HG02610 (cell line): Measurements from ENCODE around the gene IGSF21.

ENCODE experiments used
- ATAC-seq: cut with Tn5 transposase; IDR thresholded peaks from one replicate; pipeline ENCODE4 v1.9.1; 2021; ENCODE audit warnings: mild to moderate bottlenecking, moderate library complexity; ENCODE audit not compliant: unreplicated experiment

The IGSF21 gene

DNA sequence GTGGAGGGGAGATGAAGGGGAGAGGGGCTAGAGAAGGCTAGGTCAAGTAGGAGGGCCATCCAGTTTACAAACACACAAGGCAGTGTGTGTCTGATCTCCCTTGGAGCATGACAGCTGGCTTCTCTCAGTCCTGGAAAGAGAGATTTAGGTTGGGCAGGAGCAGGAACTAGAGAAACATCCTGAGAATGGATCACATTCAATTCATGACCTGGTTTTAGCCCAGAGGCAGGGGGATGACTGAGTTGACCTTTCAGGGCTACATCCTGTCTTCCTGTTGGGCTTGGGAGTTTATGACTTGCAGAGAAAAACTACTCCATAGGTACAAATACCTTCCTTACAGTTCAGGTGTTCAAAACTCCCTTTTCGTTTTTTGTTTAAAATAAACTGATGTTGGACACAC, 97.0 kb downstream of the IGSF21 start:
- no peak for ATAC-seq

DNA sequence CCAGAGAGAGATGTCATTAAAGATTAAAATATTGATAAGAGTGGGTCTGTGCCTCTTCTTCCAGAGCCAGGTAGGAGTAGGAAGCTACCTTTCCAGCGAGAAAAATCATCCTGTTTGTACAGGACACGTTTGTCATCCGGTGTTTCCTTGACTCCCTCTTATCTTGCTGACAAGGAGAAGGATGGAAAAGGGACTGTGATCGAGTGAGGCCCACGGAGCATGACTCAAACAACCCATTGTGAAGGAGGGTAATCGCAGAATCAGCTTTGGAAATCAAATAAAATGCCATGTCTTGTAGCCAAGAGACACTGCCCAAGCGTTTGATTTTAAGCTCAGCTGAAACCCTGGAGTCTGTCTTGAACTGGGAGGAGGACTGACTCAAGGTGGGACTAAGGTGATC, 97.7 kb downstream of the IGSF21 start:
- no peak for ATAC-seq

DNA sequence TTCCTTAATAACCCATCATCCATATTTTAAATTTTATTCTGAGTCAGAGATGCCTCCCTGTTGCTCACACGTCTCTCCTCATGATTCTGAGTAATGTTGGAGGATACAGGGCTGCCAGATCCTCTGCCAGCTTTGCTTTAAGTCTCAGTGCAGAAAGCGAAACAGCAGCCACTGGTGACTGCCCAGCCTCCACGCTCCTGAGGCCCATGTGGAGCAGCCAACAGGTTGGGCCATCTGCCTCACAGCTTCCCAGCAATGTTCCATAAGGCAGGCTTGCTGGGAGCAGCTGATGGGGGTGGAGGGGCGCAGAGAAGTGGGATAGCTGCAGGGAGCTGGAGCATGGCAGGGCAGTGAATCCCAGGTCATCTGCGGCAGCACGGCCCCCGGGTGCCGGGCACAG, 104.2 kb downstream of the IGSF21 start:
- ATAC-seq = no peak

DNA sequence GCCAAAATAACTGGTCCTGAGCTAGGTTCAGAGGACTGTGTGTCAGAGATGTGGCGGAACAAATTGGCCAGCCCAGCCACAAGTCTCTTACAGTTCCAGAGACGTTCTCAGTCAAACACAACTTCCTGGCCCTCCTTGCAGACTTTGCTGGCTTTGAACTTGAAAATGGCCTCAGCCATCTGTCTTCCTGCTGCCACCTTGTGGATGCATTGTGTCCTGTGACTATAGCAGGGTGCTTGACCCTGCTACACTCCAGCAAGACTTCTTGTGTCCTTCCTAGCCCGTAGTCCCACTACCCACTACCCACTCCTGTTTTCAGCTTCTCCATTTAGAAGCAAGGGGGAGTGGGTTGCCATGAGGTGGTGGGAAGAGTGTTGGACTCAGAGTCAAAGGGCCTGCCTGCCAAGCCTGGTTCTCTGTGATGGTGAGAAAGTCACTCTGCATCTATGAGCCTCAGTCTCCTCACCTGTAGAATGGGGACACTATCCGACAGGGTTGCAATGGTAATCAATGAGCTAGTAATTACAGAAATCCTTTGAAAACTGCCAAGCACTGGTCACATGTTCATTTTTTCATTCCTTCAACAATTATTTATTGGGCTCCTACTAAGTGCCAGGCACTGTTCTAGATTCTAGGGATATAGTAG, 109.9 kb downstream of the IGSF21 start:
- no peak for ATAC-seq

- ATAC-seq = no peak
Measured at GRCh38 chr1:18229625-18230024, 122.0 kb downstream of the IGSF21 start.

GRCh38 chr1:18230321-18230720, 122.7 kb downstream of the IGSF21 start:
- ATAC-seq = no peak

DNA sequence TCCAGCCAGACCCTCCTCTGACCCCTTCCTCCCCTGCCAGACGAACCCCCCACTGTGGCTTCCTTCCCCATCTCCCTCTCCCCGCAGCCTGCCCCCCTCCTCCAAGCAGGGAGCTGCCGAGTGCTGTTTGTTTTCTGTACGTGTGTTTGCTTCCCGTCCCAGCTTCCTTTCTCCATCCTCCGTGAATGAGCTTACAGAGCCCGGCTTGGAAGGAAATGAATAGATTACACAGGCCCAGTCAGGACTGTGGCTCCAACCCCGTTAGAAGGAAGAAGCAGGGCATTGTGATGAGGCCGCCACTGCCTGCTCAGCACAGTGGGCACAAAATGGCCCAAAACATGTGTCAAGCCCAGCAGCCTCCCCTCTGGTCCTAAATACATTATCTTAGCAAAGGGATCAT, 123.2 kb downstream of the IGSF21 start:
- ATAC-seq = no peak

DNA sequence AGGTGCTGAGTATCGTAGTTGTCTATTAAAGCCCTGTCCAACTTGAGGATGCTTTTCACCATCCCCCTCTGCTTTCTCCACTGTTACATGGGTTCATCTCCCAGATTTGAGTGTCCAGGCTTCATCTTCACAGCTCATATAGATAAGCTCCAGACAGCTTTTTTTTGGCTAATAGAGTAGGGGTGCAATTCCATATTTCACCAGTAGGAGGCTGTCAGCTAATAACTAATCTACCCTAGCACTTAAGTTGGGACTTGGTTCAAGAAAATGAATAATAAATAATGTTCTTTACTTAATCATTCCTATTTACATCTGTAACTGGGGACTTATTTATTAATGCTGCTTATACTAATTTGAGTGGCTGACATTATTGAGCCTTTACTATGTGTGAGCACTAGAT, 124.5 kb downstream of the IGSF21 start:
- ATAC-seq = no peak

DNA sequence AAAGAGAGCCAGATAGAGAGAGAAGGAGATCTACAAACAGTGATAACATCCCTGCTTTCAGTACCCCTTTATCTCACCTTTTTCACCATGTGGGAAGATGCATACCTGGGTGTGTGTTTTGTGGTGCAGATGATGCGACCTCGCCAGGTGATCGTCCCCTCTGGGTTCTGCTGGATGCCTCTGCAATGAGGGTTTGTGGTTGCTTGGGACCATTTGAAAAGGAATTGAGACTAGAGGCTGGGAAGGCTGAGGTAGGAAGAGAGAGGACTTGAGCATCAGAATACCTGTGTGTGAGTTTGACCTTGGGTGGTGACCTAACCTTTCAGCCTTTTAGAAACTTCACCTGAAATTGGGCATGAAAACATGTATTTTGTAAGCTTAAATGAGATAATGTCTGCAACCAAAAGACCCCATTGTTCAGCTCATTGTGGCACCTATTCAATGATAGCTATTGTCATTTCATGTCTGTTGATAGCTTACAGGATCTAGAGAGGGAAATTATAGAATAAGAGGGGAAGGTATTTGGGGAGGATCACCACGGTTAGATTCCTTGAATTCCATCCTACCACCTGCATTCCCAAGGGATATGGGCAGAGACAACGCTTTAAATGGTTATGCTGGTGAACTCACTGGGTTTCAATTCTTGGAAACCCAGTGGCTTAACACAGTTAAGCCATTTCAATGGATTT, 125.7 kb downstream of the IGSF21 start:
- ATAC-seq = no peak

GRCh38 chr1:18234790-18235242, 127.2 kb downstream of the IGSF21 start:
- ATAC-seq = no peak

DNA sequence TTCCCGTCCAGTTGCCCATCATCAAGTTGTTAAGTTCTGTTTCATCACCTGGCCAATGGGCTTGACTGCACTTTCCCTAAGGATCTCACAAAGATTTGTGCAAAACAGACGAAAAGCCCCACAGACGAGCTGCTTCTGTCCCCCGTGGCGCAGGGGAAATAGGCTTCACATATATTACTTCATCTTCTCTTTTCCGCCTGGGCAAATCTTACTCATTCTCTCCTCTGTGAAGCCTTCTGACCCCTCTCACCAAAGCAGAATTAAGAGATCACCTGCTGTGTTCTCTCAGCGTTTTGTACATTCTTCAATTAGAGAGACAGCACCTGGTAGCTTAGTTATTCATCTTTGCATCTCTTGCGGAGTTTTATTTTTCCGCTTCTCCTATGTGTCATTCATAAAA, 129.8 kb downstream of the IGSF21 start:
- ATAC-seq = no peak

- no peak for ATAC-seq
Measured at GRCh38 chr1:18238190-18238589, 130.6 kb downstream of the IGSF21 start.

DNA sequence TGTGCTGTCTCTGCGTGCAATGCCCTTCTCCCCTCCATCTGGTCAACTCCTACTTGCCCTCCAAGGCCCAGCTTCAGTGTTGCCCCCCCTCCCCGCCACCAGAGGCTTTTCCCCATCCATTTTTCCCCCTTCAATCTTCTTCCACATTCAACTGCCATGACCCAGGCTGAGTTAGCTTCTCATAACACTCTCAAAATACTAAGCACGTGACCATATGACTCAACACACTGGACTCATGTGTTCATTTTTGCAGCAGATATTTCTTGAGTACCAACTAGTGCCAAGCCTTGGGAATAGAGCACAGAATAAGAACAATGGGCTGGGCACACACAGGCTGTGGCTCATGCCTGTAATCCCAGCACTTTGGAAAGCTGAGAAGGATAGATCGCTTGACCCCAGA, 132.1 kb downstream of the IGSF21 start:
- ATAC-seq = no peak

DNA sequence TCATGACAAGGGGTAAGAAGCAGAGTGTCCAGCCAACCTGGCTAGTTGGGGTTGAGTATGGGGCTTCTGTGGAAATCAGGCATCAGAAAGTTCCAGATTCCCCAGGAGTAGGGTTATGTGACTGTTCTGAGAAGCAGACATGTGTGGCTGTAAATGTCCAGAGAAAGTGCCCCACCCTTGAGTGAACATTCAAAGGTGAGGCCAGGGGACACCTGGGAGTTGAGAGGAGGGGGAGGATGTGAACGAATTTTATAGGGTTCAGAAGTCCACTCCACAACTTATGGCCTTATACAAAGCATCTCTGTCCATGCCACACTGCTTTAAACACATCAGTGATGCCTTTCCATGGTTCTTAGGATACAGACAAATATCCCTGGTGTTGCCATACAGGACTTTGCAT, 133.3 kb downstream of the IGSF21 start:
- no peak for ATAC-seq

DNA sequence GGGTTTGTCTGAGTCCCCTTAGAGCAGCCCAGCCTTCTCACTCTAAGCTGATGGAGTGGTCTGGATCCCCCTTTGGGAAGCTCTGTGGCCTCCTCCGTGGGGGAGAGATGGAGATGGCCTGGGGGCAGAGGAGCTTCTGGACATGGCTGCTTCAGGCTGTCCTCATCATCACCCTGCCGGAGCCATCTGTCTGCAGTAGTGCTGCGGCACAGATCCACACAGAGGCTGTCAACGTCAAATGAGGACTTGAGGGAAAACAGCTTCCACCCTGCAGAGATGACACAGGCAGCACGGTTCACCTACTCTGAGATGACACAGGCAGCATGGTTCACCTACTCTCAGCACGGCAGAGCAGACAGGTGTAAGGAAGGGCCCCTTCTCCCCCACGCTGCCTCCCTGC, 134.3 kb downstream of the IGSF21 start:
- ATAC-seq = no peak

- ATAC-seq = no peak
Measured at GRCh38 chr1:18243503-18244175, 136.0 kb downstream of the IGSF21 start.

- ATAC-seq = no peak
Measured at GRCh38 chr1:18244762-18245161, 137.2 kb downstream of the IGSF21 start.

DNA sequence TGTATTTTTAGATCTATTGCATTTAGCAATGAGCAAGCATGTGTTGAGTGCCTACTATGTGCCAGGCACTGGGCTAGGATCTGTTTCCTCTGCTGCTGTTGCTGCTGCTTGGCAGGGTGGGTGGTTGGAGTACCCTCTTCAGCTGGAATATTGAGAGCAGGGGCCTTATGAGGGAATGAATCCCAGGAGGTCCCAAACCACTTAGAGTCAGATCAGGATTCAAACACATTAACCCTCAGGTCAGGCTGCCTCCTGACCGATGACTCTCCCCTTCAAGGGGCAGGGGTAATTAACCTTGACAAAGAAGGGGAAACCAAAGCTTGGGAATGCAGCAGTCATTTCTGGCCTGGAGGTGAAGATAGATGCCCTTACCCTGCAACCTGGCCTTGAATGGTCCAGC, 138.0 kb downstream of the IGSF21 start:
- no peak for ATAC-seq

DNA sequence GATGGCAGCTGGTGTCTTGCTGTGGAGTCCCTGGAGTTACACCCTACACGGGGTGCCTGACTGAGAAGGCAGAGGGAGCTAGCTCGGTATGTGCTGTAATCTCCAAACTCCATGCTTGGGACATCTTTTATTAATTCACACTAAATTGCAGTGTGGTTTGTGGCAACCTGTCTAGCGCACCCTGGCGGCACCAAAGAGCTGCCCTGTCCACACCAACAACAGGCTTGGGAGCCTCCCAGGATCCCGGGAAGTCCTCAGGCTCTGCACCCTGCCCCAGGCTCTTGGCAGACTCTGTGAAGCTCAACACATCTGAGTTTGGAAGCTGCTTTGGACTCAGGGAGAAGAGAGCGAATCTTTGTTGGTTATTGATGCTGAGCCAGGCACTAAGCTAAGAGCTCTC, 138.9 kb downstream of the IGSF21 start:
- no peak for ATAC-seq

DNA sequence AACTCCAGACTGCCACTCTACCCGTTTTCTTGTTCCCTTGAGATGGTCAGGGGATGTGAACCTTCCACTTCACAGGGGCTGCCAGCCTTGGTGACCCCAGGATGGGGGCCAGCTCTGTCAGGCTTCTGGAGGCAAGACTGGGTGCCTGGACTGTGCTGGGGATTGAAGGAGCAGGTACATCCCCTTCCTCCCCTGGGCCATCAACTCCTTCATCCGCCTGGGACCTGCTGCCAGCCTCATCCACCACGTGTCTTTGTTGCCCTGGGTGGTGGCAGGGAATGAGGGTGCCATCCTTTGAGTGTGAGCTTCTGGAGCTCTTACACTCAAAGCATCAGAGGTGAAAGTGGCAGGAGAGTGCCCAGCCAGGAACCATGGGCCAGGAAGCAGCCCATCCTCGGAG, 139.6 kb downstream of the IGSF21 start:
- no peak for ATAC-seq

GRCh38 chr1:18249631-18250030, 142.0 kb downstream of the IGSF21 start:
- ATAC-seq = no peak

DNA sequence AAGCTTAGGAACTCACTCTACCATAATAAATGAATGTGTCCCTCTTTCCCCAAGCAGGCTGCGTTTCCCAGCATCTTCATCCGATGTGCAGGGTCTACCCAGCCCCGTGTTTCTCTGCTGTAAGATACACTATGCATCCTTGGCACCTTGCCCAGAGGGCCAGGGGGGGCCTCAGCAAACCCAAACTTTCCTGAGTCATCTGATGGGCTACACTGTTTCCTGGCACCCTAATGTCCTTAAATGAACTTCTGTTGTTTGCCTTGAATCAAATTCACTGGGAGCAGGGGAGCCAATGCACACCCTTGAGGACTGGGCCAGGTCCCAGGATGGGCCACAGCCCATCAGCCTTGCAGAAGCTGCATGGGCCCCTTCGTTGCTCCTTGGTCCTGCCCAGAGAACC, 145.5 kb downstream of the IGSF21 start:
- no peak for ATAC-seq
